ENCODE results near the gene SNX13. TPM values are rescaled to one million over a fixed set of nuclear protein-coding genes. Genes with fewer than 3 reads are reported as not detected.

Gene SNX13
- polyA plus RNA-seq, 1 of the 3 experiments (the other 2 are of a cell fraction): 13.0 TPM

DNA sequence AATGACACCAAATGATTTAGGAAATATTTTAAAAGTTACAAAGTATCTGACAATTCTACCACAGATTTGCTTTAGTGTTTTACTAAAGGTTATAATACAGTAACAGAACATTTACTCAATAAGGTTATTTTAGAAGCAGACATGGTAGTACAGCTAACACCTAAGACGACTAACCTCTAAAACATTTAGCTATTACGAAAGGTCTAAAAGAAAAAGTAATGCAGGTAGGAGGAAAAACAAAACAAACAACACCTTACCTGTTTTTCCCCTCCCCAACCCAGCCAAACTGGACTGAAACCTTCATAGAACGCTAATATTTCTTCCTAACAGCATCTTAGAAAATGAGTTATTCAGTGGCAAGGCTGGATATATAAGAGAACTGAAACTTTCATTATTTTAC, 111.3 kb downstream of the SNX13 start (continued):
- TF ChIP-seq TEAD4 (IDR thresholded peaks at IDR 0.05; ENCODE audit: borderline replicate concordance, insufficient read depth) (no peak), RAD21 (IDR thresholded peaks at IDR 0.05; ENCODE audit: low read length) (no peak), MEF2A (IDR thresholded peaks at IDR 0.05; ENCODE audit: borderline replicate concordance, low read depth) (no peak)
- TF ChIP-seq, protein P1, sequence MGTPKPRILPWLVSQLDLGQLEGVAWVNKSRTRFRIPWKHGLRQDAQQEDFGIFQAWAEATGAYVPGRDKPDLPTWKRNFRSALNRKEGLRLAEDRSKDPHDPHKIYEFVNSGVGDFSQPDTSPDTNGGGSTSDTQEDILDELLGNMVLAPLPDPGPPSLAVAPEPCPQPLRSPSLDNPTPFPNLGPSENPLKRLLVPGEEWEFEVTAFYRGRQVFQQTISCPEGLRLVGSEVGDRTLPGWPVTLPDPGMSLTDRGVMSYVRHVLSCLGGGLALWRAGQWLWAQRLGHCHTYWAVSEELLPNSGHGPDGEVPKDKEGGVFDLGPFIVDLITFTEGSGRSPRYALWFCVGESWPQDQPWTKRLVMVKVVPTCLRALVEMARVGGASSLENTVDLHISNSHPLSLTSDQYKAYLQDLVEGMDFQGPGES (IDR thresholded peaks at IDR 0.05; ENCODE audit: low read depth, low read length): no peak

- peaks cover 6% of the 10 kb centered on the region; the same call in 1 of the 2 replicates for H3K9me2 ChIP-seq
- H3K9ac ChIP-seq: no peak overlapping the region
- no peaks in the 10 kb centered on the region for H3K27me3 ChIP-seq (ENCODE audit: insufficient read depth)
- ChIA-PET CTCF (interaction anchor here (0.6 to 1.1 kb wide), 5 partner anchors 9 to 499 kb away, joined by 3 to 4 read pairs (median 3); no protein-coding TSS in a partner anchor), POLR2A (no interaction called here)
- TF ChIP-seq TEAD4 (IDR thresholded peaks at IDR 0.05; ENCODE audit: borderline replicate concordance, insufficient read depth): no peak
- no peak for TF ChIP-seq JUND (IDR thresholded peaks at IDR 0.05)
- no peak for TF ChIP-seq RFX5 (IDR thresholded peaks at IDR 0.05; ENCODE audit: low read length)
- TF ChIP-seq RCOR1 (IDR thresholded peaks at IDR 0.05; ENCODE audit: low read length): no peak
- no peak for TF ChIP-seq TCF12 (IDR thresholded peaks at IDR 0.05)
- no peak for TF ChIP-seq EZH2phosphoT487 (IDR thresholded peaks at IDR 0.05; ENCODE audit: borderline replicate concordance, low read depth)
- TF ChIP-seq RXRA (IDR thresholded peaks at IDR 0.05; ENCODE audit: borderline replicate concordance, low read depth): no peak
- H3K4me1 ChIP-seq (ENCODE audit: control insufficient read depth in 1 of 2, insufficient read depth in 2 of 2, low read depth in 1 of 2, low read length in 1 of 2): no peaks in the 10 kb centered on the region; a peak in 1 of 4 replicates
- no peaks in the 10 kb centered on the region for H3K9me3 ChIP-seq
- H3K79me2 ChIP-seq (ENCODE audit: insufficient read depth): no peaks in the 10 kb centered on the region; the same call in 1 of the 2 replicates
- WGBS (ENCODE audit: low lambda C conversion rate): 93% methylated on average over 3 of the region's 3 CpGs
- peaks cover 22 to 47% of the 10 kb centered on the region in 2 experiments for H3K36me3 ChIP-seq (replicated peaks in 1 of 2; ENCODE audit: control insufficient read depth in 1 of 2, insufficient read depth in 2 of 2, low read length in 1 of 2)
- H2AFZ ChIP-seq (ENCODE audit: low read depth): no peak overlapping the region
- peaks cover 3% of the 10 kb centered on the region for H3F3A ChIP-seq (replicated peaks; ENCODE audit: insufficient read depth)
- DNase-seq: no peak
- H3K27ac ChIP-seq (ENCODE audit: low read depth in 2 of 2, low read length in 1 of 2): no peak overlapping the region; a peak in 1 of 4 replicates
- H3K4me3 ChIP-seq (ENCODE audit: low read depth in 2 of 2, low read length in 1 of 2): no peak overlapping the region
- H3K4me2 ChIP-seq: no peak overlapping the region
- H4K20me1 ChIP-seq (ENCODE audit: insufficient read depth): no peaks in the 10 kb centered on the region
Observed at GRCh38 chr7:17822547-17823173, 117.6 kb downstream of the SNX13 start.

GRCh38 chr7:17816903-17817302, 123.4 kb downstream of the SNX13 start:
- H3K36me3 ChIP-seq (replicated peaks in 1 of 2; ENCODE audit: control insufficient read depth in 1 of 2, insufficient read depth in 2 of 2, low read length in 1 of 2): peaks cover 19 to 37% of the 10 kb centered on the region in 2 experiments
- H3K27me3 ChIP-seq (ENCODE audit: insufficient read depth): no peaks in the 10 kb centered on the region
- H3K27ac ChIP-seq (ENCODE audit: low read depth in 2 of 2, low read length in 1 of 2): no peak overlapping the region
- H4K20me1 ChIP-seq (ENCODE audit: insufficient read depth): no peaks in the 10 kb centered on the region
- H3K4me3 ChIP-seq (ENCODE audit: low read depth in 2 of 2, low read length in 1 of 2): no peak overlapping the region
- peaks cover 6% of the 10 kb centered on the region for H3F3A ChIP-seq (replicated peaks; ENCODE audit: insufficient read depth)
- no peaks in the 10 kb centered on the region for H3K4me1 ChIP-seq (ENCODE audit: control insufficient read depth in 1 of 2, insufficient read depth in 2 of 2, low read depth in 1 of 2, low read length in 1 of 2)
- H3K9me3 ChIP-seq: peaks cover 8% of the 10 kb centered on the region; the same call in 1 of the 2 replicates
- CTCF ChIA-PET: no interaction called here
- H3K4me2 ChIP-seq: no peak overlapping the region
- 95% methylated on average over 3 of the region's 3 CpGs for WGBS (ENCODE audit: low lambda C conversion rate)
- H3K9ac ChIP-seq: no peak overlapping the region
- POLR2A ChIA-PET: no interaction called here
- no peaks in the 10 kb centered on the region; the same call in 1 of the 2 replicates for H3K79me2 ChIP-seq (ENCODE audit: insufficient read depth)
- peaks cover 4% of the 10 kb centered on the region; the same call in 1 of the 2 replicates for H3K9me2 ChIP-seq
- TF ChIP-seq RFX5 (IDR thresholded peaks at IDR 0.05; ENCODE audit: low read length) (no peak), JUND (IDR thresholded peaks at IDR 0.05) (no peak)
- DNase-seq: no peak
- no peak overlapping the region for H2AFZ ChIP-seq (ENCODE audit: low read depth)
